K562 (cell line): ENCODE data around the gene PDLIM5.

Experiments
- NCOA6 ChIP-seq: fragments of 450-650 bp; IDR thresholded peaks from 2 replicates; pipeline ENCODE4 v1.6.1; 2017; ENCODE audit warnings: mild to moderate bottlenecking
- SAP30 ChIP-seq: fragments of 200-600 bp; sonication (generic); IDR thresholded peaks from 2 replicates; pipeline ENCODE4 v1.6.1; 2012; ENCODE audit warnings: borderline replicate concordance, low read depth, mild to moderate bottlenecking, moderate library complexity, low read length, control low read depth, inconsistent platforms; ENCODE audit not compliant: insufficient read depth, poor library complexity, severe bottlenecking
- SIN3A ChIP-seq, 2 experiments: fragments of 150-350 bp in 1 of 2; IDR thresholded peaks; 2 replicates each; pipeline ENCODE4 v1.6.1; 2011 to 2016; ENCODE audit warnings: borderline replicate concordance in 2 of 2, low read depth in 2 of 2, low read length in 2 of 2, mild to moderate bottlenecking in 2 of 2, moderate library complexity in 2 of 2; ENCODE audit not compliant: control insufficient read depth in 1 of 2
- ZNF212 ChIP-seq: fragments of 450-650 bp; formaldehyde crosslinking; IDR thresholded peaks from 2 replicates; pipeline ENCODE4 v1.4.0; 2020; ENCODE audit warnings: mild to moderate bottlenecking
- TF ChIP-seq, protein P1 (sequence below), 3 experiments: IDR thresholded peaks in 2 of 3; conservative IDR thresholded peaks in 1 of 3; 2 replicates each; pipeline ENCODE4 v1.5.1; 2011 to 2012; ENCODE audit warnings: low read length in 3 of 3, mild to moderate bottlenecking in 3 of 3, control low read depth in 2 of 3, improper control_type of control experiment in 1 of 3, inconsistent platforms in 1 of 3, low read depth in 1 of 3, mixed read lengths in 1 of 3, moderate library complexity in 1 of 3; ENCODE audit not compliant: insufficient read depth in 2 of 3
- TF ChIP-seq, protein P2 (sequence below): fragments of 250-450 bp; sonication (Bioruptor Pico); IDR thresholded peaks from 2 replicates; pipeline ENCODE4 v1.8.0; 2022; ENCODE audit warnings: inconsistent platforms
- TF ChIP-seq, protein P3 (sequence below), 2 experiments: fragments of 450-650 bp; formaldehyde crosslinking in 1 of 2; IDR thresholded peaks; 2 replicates each; pipeline versions ENCODE4 v1.4.0 to v1.6.1; 2014 to 2020; ENCODE audit warnings: mild to moderate bottlenecking in 2 of 2, borderline replicate concordance in 1 of 2, low read depth in 1 of 2
- TF ChIP-seq, protein P4 (sequence below): fragments of 450-650 bp; IDR thresholded peaks from 2 replicates; pipeline ENCODE4 v1.6.1; 2018; ENCODE audit warnings: mild to moderate bottlenecking, low read depth; ENCODE audit not compliant: partially characterized antibody

DNA sequence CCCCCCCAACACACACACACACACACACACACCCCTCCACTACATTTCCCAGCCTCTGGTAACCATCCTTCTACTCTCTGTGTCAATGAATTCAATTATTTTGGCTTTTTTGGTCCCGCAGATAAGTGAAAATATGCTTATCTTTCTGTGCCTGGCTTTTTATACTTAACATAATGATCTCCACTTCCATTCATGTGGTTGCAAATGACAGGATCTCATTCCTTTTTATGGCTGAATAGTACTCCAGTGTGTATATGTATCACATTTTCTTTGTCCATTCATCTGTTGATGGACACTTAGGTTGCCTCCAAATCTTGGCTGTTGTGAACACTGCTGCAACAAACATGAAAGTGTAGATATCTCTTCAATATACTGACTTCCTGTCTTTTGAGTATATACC, 59.8 kb downstream of the PDLIM5 start:
- TF ChIP-seq, protein P1, sequence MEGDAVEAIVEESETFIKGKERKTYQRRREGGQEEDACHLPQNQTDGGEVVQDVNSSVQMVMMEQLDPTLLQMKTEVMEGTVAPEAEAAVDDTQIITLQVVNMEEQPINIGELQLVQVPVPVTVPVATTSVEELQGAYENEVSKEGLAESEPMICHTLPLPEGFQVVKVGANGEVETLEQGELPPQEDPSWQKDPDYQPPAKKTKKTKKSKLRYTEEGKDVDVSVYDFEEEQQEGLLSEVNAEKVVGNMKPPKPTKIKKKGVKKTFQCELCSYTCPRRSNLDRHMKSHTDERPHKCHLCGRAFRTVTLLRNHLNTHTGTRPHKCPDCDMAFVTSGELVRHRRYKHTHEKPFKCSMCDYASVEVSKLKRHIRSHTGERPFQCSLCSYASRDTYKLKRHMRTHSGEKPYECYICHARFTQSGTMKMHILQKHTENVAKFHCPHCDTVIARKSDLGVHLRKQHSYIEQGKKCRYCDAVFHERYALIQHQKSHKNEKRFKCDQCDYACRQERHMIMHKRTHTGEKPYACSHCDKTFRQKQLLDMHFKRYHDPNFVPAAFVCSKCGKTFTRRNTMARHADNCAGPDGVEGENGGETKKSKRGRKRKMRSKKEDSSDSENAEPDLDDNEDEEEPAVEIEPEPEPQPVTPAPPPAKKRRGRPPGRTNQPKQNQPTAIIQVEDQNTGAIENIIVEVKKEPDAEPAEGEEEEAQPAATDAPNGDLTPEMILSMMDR (IDR thresholded peaks at IDR 0.05 in 2 of 3, conservative IDR thresholded peaks at IDR 0.05 in 1 of 3; ENCODE audit: insufficient read depth in 2 of 3, low read depth in 1 of 3, low read length in 3 of 3) = no peak
- no peak for TF ChIP-seq NCOA6
- no peak for TF ChIP-seq ZNF212 (CRISPR knock-in tag)
- TF ChIP-seq, protein P2, sequence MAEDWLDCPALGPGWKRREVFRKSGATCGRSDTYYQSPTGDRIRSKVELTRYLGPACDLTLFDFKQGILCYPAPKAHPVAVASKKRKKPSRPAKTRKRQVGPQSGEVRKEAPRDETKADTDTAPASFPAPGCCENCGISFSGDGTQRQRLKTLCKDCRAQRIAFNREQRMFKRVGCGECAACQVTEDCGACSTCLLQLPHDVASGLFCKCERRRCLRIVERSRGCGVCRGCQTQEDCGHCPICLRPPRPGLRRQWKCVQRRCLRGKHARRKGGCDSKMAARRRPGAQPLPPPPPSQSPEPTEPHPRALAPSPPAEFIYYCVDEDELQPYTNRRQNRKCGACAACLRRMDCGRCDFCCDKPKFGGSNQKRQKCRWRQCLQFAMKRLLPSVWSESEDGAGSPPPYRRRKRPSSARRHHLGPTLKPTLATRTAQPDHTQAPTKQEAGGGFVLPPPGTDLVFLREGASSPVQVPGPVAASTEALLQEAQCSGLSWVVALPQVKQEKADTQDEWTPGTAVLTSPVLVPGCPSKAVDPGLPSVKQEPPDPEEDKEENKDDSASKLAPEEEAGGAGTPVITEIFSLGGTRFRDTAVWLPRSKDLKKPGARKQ (CRISPR knock-in tag) = no peak
- TF ChIP-seq, protein P3, sequence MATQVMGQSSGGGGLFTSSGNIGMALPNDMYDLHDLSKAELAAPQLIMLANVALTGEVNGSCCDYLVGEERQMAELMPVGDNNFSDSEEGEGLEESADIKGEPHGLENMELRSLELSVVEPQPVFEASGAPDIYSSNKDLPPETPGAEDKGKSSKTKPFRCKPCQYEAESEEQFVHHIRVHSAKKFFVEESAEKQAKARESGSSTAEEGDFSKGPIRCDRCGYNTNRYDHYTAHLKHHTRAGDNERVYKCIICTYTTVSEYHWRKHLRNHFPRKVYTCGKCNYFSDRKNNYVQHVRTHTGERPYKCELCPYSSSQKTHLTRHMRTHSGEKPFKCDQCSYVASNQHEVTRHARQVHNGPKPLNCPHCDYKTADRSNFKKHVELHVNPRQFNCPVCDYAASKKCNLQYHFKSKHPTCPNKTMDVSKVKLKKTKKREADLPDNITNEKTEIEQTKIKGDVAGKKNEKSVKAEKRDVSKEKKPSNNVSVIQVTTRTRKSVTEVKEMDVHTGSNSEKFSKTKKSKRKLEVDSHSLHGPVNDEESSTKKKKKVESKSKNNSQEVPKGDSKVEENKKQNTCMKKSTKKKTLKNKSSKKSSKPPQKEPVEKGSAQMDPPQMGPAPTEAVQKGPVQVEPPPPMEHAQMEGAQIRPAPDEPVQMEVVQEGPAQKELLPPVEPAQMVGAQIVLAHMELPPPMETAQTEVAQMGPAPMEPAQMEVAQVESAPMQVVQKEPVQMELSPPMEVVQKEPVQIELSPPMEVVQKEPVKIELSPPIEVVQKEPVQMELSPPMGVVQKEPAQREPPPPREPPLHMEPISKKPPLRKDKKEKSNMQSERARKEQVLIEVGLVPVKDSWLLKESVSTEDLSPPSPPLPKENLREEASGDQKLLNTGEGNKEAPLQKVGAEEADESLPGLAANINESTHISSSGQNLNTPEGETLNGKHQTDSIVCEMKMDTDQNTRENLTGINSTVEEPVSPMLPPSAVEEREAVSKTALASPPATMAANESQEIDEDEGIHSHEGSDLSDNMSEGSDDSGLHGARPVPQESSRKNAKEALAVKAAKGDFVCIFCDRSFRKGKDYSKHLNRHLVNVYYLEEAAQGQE (IDR thresholded peaks at IDR 0.05; ENCODE audit: borderline replicate concordance) = no peak
- TF ChIP-seq, protein P3 (CRISPR knock-in tag; IDR thresholded peaks at IDR 0.05; ENCODE audit: low read depth) = no peak
- no peak for TF ChIP-seq SAP30
- TF ChIP-seq SIN3A (IDR thresholded peaks at IDR 0.05; ENCODE audit: borderline replicate concordance in 2 of 2, control insufficient read depth in 1 of 2, low read depth in 2 of 2, low read length in 2 of 2) = no peak
- TF ChIP-seq, protein P4, sequence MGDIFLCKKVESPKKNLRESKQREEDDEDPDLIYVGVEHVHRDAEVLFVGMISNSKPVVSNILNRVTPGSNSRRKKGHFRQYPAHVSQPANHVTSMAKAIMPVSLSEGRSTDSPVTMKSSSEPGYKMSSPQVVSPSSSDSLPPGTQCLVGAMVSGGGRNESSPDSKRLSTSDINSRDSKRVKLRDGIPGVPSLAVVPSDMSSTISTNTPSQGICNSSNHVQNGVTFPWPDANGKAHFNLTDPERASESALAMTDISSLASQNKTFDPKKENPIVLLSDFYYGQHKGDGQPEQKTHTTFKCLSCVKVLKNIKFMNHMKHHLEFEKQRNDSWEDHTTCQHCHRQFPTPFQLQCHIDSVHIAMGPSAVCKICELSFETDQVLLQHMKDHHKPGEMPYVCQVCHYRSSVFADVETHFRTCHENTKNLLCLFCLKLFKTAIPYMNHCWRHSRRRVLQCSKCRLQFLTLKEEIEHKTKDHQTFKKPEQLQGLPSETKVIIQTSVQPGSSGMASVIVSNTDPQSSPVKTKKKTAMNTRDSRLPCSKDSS = no peak
